GM12878 (cell line): Measurements from ENCODE around the gene PITPNM1. TPM values are rescaled to one million over a fixed set of nuclear protein-coding genes. Genes with fewer than 3 reads are reported as not detected.

Experiments
- CBX3 ChIP-seq: fragments of 200-600 bp; sonication (generic); IDR thresholded peaks from 2 replicates; pipeline ENCODE4 v1.6.1; 2016; ENCODE audit warnings: low read depth, borderline replicate concordance
- CEBPB ChIP-seq, 2 experiments: fragments of 150-350 bp in 1 of 2; IDR thresholded peaks; 2 replicates each; pipeline ENCODE4 v1.6.1; 2012 to 2014; ENCODE audit warnings: low read depth in 2 of 2, low read length in 2 of 2, borderline replicate concordance in 1 of 2, inconsistent platforms in 1 of 2
- CREB1 ChIP-seq: IDR thresholded peaks from 2 replicates; pipeline ENCODE4 v1.6.1; 2012; ENCODE audit warnings: low read depth, mild to moderate bottlenecking, inconsistent platforms
- ESRRA ChIP-seq: IDR thresholded peaks from 2 replicates; pipeline ENCODE4 v1.6.1; 2012; ENCODE audit warnings: mild to moderate bottlenecking, low read length, improper control_type of control experiment
- ETV6 ChIP-seq, 2 experiments: fragments of 450-650 bp in 1 of 2; IDR thresholded peaks in 1 of 2; conservative IDR thresholded peaks in 1 of 2; 2 replicates each; pipeline ENCODE4 v1.6.1; 2014; ENCODE audit warnings: antibody characterized with exemption in 1 of 2, borderline replicate concordance in 1 of 2, low read depth in 1 of 2, mild to moderate bottlenecking in 1 of 2, moderate library complexity in 1 of 2
- IRF4 ChIP-seq: IDR thresholded peaks from 2 replicates; pipeline ENCODE4 v1.6.1; 2011; ENCODE audit warnings: low read depth, low read length
- MXI1 ChIP-seq: fragments of 150-350 bp; IDR thresholded peaks from 2 replicates; pipeline ENCODE4 v1.6.1; 2011; ENCODE audit warnings: low read depth, mild to moderate bottlenecking, inconsistent platforms, low read length, improper control_type of control experiment
- MYB ChIP-seq: fragments of 150-350 bp; IDR thresholded peaks from 2 replicates; pipeline ENCODE4 v1.6.1; 2014; ENCODE audit warnings: mild to moderate bottlenecking, low read depth, low read length, borderline replicate concordance
- NFIC ChIP-seq: IDR thresholded peaks from 2 replicates; pipeline ENCODE4 v1.6.1; 2012; ENCODE audit warnings: low read depth, mild to moderate bottlenecking, inconsistent platforms, low read length, moderate library complexity
- NFXL1 ChIP-seq: fragments of 450-650 bp; IDR thresholded peaks from 2 replicates; pipeline ENCODE4 v1.6.1; 2017; ENCODE audit warnings: antibody characterized with exemption, mild to moderate bottlenecking, borderline replicate concordance
- NR2C1 ChIP-seq: fragments of 450-650 bp; IDR thresholded peaks from 2 replicates; pipeline ENCODE4 v1.6.1; 2017; ENCODE audit warnings: antibody characterized with exemption, mild to moderate bottlenecking, moderate library complexity
- NR2C2 ChIP-seq: IDR thresholded peaks from 2 replicates; pipeline ENCODE4 v1.6.1; 2011; ENCODE audit warnings: borderline replicate concordance, low read depth; ENCODE audit not compliant: control insufficient read depth, insufficient read length
- NRF1 ChIP-seq: conservative IDR thresholded peaks from 2 replicates; pipeline ENCODE4 v1.6.1; 2011; ENCODE audit warnings: mild to moderate bottlenecking, low read depth, low read length, improper control_type of control experiment
- RFX5 ChIP-seq: IDR thresholded peaks from 2 replicates; pipeline ENCODE4 v1.6.1; 2011; ENCODE audit warnings: low read depth, low read length, improper control_type of control experiment
- STAT1 ChIP-seq: fragments of 450-650 bp; conservative IDR thresholded peaks from 2 replicates; pipeline ENCODE4 v1.6.1; 2014; ENCODE audit warnings: antibody characterized with exemption, mild to moderate bottlenecking
- STAT3 ChIP-seq: IDR thresholded peaks from 2 replicates; pipeline ENCODE4 v1.6.1; 2011; ENCODE audit warnings: low read depth, low read length, improper control_type of control experiment
- TARDBP ChIP-seq: IDR thresholded peaks from 2 replicates; pipeline ENCODE4 v1.6.1; 2016; ENCODE audit warnings: borderline replicate concordance
- ZNF274 ChIP-seq: IDR thresholded peaks from one replicate; pipeline ENCODE4 v1.8.0; 2011; ENCODE audit not compliant: insufficient read length, insufficient read depth
- ZNF622 ChIP-seq: fragments of 450-650 bp; IDR thresholded peaks from 2 replicates; pipeline ENCODE4 v1.6.1; 2017; ENCODE audit warnings: mild to moderate bottlenecking, inconsistent platforms
- polyA plus RNA-seq, 11 experiments: library from polyadenylated mRNA; depleted of rRNA in 4 of 11; unstranded in 6 of 11; stranded (reverse) in 5 of 11; fragments of >200 nt; fragmentation: Nextera tagmentation in 4 of 11; fragmentation: Illumina TruSeq in 1 of 11; extraction: Ambion mirVana in 4 of 11; extraction: Trizol in 1 of 11; gene quantifications; 1 replicate in 1 of 11; 2 replicates in 10 of 11; pipeline versions ENCODE4 v1.2.1 to v1.2.3, GENCODE V29; 2011 to 2016; ENCODE audit warnings: inconsistent platforms in 2 of 11, missing spikeins in 2 of 11, low read depth in 1 of 11
- total RNA-seq, 4 experiments: library from RNA; depleted of rRNA in 3 of 4; stranded (reverse); fragments of >200 nt in 3 of 4; fragmentation: Illumina TruSeq in 1 of 4; extraction: Trizol in 1 of 4; gene quantifications; 2 replicates each; pipeline versions ENCODE4 v1.2.1 to v1.2.3, GENCODE V29; 2013 to 2021
- TF ChIP-seq, protein P1 (sequence below): fragments of 450-650 bp; IDR thresholded peaks from 2 replicates; pipeline ENCODE4 v1.6.1; 2017; ENCODE audit warnings: antibody characterized with exemption, mild to moderate bottlenecking, moderate library complexity
- TF ChIP-seq, protein P2 (sequence below): IDR thresholded peaks from 2 replicates; pipeline ENCODE4 v1.6.1; 2012; ENCODE audit warnings: mild to moderate bottlenecking, low read depth, low read length
- TF ChIP-seq, protein P3 (sequence below): fragments of 450-650 bp; IDR thresholded peaks from 2 replicates; pipeline ENCODE4 v1.6.1; 2017; ENCODE audit warnings: mild to moderate bottlenecking, low read depth, inconsistent platforms; ENCODE audit not compliant: poor library complexity, severe bottlenecking

Gene PITPNM1
- total and polyA plus RNA-seq, 10 of the 15 experiments (the other 5 are each of a cell fraction or from before 2014, with no cell fraction given) = 0.11 to 56.8 (median 16.5) TPM

DNA sequence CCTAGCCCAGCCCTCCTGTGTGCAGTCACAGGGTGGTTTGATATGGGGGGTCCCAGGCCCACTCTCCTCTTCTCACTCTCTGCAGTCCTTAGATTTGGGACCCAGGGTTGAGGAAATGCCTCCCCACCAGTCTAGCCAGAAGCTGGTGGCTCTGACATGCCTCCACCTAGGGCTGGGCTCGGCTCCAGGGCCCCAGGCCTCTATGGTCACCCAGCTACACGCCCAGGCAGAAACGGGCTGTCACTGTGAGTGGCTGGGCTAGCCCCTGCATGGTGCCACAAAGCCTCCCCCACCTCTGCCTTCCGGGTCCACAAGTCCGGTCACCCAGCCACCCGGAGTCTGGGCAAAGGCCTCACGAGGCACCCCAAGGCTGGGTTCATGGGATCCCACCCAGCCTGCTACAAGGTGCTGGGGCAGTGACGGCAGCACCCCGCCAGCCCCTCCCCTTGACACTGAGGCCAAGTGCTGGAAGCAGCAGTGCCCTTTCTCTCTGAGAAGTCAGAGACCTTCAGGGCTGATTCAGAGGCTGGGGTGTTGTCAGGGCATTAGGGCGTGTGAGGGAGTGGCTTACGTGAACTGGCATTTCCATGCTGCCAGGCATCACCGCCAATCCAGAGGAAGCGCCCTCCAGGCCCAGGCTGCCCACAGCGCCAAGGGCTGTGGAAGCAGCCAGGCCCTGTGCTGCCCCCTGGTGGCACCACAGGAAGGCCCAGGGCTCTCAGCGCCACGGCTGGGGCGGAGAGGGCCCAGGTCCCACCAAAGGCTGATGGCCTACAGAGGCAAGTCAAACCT lies 638 bp upstream of the PITPNM1 start (continued):
- TF ChIP-seq NRF1 (no peak), NR2C2 (no peak), MYB (no peak), ZNF622 (no peak), ZNF274 (no peak), STAT3 (no peak), MXI1 (peak; percentile 42; the same call in 1 of the 2 replicates), CREB1 (no peak; the same call in 1 of the 2 replicates), CBX3 (no peak), ETV6 (conservative IDR thresholded peaks at IDR 0.05 in 1 of 2, IDR thresholded peaks at IDR 0.05 in 1 of 2; ENCODE audit: borderline replicate concordance in 1 of 2, low read depth in 1 of 2) (no peak), ESRRA (0 out of 2 replicates have a peak, but pooled peaks have one; percentile 43), CEBPB (IDR thresholded peaks at IDR 0.05; ENCODE audit: borderline replicate concordance in 1 of 2, low read depth in 2 of 2, low read length in 2 of 2) (no peak), NFXL1 (no peak), NFIC (no peak), IRF4 (no peak), RFX5 (peak; percentile 62; the same call in 1 of the 2 replicates), NR2C1 (no peak), TARDBP (0 out of 2 replicates have a peak, but pooled peaks have one; percentile 69), STAT1 (0 out of 2 replicates have a peak, but pooled peaks have one; percentile 62)
- TF ChIP-seq, protein P1, sequence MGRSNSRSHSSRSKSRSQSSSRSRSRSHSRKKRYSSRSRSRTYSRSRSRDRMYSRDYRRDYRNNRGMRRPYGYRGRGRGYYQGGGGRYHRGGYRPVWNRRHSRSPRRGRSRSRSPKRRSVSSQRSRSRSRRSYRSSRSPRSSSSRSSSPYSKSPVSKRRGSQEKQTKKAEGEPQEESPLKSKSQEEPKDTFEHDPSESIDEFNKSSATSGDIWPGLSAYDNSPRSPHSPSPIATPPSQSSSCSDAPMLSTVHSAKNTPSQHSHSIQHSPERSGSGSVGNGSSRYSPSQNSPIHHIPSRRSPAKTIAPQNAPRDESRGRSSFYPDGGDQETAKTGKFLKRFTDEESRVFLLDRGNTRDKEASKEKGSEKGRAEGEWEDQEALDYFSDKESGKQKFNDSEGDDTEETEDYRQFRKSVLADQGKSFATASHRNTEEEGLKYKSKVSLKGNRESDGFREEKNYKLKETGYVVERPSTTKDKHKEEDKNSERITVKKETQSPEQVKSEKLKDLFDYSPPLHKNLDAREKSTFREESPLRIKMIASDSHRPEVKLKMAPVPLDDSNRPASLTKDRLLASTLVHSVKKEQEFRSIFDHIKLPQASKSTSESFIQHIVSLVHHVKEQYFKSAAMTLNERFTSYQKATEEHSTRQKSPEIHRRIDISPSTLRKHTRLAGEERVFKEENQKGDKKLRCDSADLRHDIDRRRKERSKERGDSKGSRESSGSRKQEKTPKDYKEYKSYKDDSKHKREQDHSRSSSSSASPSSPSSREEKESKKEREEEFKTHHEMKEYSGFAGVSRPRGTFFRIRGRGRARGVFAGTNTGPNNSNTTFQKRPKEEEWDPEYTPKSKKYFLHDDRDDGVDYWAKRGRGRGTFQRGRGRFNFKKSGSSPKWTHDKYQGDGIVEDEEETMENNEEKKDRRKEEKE = no peak
- TF ChIP-seq, protein P2, sequence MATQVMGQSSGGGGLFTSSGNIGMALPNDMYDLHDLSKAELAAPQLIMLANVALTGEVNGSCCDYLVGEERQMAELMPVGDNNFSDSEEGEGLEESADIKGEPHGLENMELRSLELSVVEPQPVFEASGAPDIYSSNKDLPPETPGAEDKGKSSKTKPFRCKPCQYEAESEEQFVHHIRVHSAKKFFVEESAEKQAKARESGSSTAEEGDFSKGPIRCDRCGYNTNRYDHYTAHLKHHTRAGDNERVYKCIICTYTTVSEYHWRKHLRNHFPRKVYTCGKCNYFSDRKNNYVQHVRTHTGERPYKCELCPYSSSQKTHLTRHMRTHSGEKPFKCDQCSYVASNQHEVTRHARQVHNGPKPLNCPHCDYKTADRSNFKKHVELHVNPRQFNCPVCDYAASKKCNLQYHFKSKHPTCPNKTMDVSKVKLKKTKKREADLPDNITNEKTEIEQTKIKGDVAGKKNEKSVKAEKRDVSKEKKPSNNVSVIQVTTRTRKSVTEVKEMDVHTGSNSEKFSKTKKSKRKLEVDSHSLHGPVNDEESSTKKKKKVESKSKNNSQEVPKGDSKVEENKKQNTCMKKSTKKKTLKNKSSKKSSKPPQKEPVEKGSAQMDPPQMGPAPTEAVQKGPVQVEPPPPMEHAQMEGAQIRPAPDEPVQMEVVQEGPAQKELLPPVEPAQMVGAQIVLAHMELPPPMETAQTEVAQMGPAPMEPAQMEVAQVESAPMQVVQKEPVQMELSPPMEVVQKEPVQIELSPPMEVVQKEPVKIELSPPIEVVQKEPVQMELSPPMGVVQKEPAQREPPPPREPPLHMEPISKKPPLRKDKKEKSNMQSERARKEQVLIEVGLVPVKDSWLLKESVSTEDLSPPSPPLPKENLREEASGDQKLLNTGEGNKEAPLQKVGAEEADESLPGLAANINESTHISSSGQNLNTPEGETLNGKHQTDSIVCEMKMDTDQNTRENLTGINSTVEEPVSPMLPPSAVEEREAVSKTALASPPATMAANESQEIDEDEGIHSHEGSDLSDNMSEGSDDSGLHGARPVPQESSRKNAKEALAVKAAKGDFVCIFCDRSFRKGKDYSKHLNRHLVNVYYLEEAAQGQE = no peak
- TF ChIP-seq, protein P3, sequence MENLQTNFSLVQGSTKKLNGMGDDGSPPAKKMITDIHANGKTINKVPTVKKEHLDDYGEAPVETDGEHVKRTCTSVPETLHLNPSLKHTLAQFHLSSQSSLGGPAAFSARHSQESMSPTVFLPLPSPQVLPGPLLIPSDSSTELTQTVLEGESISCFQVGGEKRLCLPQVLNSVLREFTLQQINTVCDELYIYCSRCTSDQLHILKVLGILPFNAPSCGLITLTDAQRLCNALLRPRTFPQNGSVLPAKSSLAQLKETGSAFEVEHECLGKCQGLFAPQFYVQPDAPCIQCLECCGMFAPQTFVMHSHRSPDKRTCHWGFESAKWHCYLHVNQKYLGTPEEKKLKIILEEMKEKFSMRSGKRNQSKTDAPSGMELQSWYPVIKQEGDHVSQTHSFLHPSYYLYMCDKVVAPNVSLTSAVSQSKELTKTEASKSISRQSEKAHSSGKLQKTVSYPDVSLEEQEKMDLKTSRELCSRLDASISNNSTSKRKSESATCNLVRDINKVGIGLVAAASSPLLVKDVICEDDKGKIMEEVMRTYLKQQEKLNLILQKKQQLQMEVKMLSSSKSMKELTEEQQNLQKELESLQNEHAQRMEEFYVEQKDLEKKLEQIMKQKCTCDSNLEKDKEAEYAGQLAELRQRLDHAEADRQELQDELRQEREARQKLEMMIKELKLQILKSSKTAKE = no peak
